Panc1 (cell line): ENCODE data around the gene RXFP2. TPM values are rescaled to one million over a fixed set of nuclear protein-coding genes. Genes with fewer than 3 reads are reported as not detected.

Experiments
- ATAC-seq: fragments of 200-7000 bp; cut with Tn5 transposase; 2 replicates; pipeline ENCODE4 v1.9.1; 2020; ENCODE audit warnings: mild to moderate bottlenecking, moderate library complexity
- BruUV-seq: library from RNA; stranded (reverse); fragments of 400-500 nt; replicated peaks from 2 replicates; lab custom pipeline; 2021; lab: Mats Ljungman, UMichigan
- CTCF ChIA-PET: fragments of 300-600 bp; sonication (Branson Sonifier 250); formaldehyde crosslinking; loops from one replicate; lab custom pipeline; 2022; ENCODE audit warnings: antibody characterized with exemption; lab: Charles Lee
- POLR2A ChIA-PET: fragments of 300-600 bp; sonication (Branson Sonifier 250); formaldehyde crosslinking; loops from one replicate; lab custom pipeline; 2022; ENCODE audit warnings: antibody characterized with exemption; lab: Charles Lee
- DNase-seq: peaks from one replicate; pipeline ENCODE4 v3.0.0-alpha.2; 2010; ENCODE audit warnings: low read depth, low spot score
- H3K27ac ChIP-seq: 2 replicates; pipeline ENCODE4 v1.5.1; 2011; ENCODE audit warnings: mild to moderate bottlenecking, low read length, inconsistent platforms
- H3K27me3 ChIP-seq: fragments of 200-500 bp; sonication (Bioruptor generic); 2 replicates; pipeline ENCODE4 v1.6.0; 2014; ENCODE audit warnings: low read length, inconsistent platforms; ENCODE audit not compliant: control insufficient read depth, insufficient read depth
- H3K36me3 ChIP-seq: fragments of 200-500 bp; sonication (Bioruptor generic); 2 replicates; pipeline ENCODE4 v1.5.1; 2014; ENCODE audit warnings: inconsistent platforms, mild to moderate bottlenecking, low read length, moderate library complexity; ENCODE audit not compliant: control insufficient read depth, insufficient read depth
- H3K4me1 ChIP-seq: 2 replicates; pipeline ENCODE4 v1.5.1; 2011; ENCODE audit warnings: inconsistent platforms, mild to moderate bottlenecking, low read length, moderate library complexity; ENCODE audit not compliant: control insufficient read depth, insufficient read depth
- H3K4me3 ChIP-seq, 2 experiments: 2 replicates each; pipeline ENCODE4 v1.5.1; 2011 to 2012; ENCODE audit warnings: low read depth in 2 of 2, low read length in 2 of 2, mild to moderate bottlenecking in 2 of 2, inconsistent platforms in 1 of 2, moderate library complexity in 1 of 2
- H3K9me3 ChIP-seq: fragments of 200-500 bp; sonication (Bioruptor generic); 2 replicates; pipeline ENCODE4 v1.5.1; 2014; ENCODE audit warnings: low read depth, mild to moderate bottlenecking, inconsistent platforms, low read length, moderate library complexity; ENCODE audit not compliant: control insufficient read depth, insufficient read depth
- CTCF ChIP-seq: fragments of 450-650 bp; IDR thresholded peaks from 2 replicates; pipeline ENCODE4 v1.5.1; 2017; ENCODE audit warnings: mild to moderate bottlenecking
- POLR2AphosphoS5 ChIP-seq: IDR thresholded peaks from 2 replicates; pipeline ENCODE4 v1.6.1; 2012; ENCODE audit warnings: mild to moderate bottlenecking, low read depth, low read length, moderate library complexity
- REST ChIP-seq, 2 experiments: IDR thresholded peaks; 2 replicates each; pipeline ENCODE4 v1.6.1; 2011 to 2012; ENCODE audit warnings: low read depth in 2 of 2, control low read depth in 1 of 2, low read length in 1 of 2, mild to moderate bottlenecking in 1 of 2, moderate library complexity in 1 of 2; ENCODE audit not compliant: insufficient read depth in 1 of 2
- SIN3A ChIP-seq: IDR thresholded peaks from 2 replicates; pipeline ENCODE4 v1.6.1; 2012; ENCODE audit warnings: low read depth, mild to moderate bottlenecking, low read length, moderate library complexity, borderline replicate concordance; ENCODE audit not compliant: insufficient read depth
- TCF7L2 ChIP-seq: IDR thresholded peaks from 2 replicates; pipeline ENCODE4 v1.6.1; 2011; ENCODE audit warnings: mild to moderate bottlenecking, low read depth, low read length, inconsistent platforms
- in situ Hi-C: cut with HindIII; loops from 2 replicates; pipeline ENCODE4 v1.10.0; 2016; ENCODE audit warnings: low sequenced_read_pairs, low pct_unique_long_range_greater_than_20kb
- intact Hi-C: fragments of 100-400 bp; cut with micrococcal nuclease; formaldehyde crosslinking; loops from one replicate; pipeline ENCODE4 v1.10.0; 2022; ENCODE audit not compliant: unreplicated experiment
- total RNA-seq: library from RNA; stranded (reverse); gene quantifications from one replicate; pipeline ENCODE4 v1.2.1, GENCODE V29; 2021; ENCODE audit not compliant: unreplicated experiment

RXFP2 gene
- total RNA-seq, 1 experiment from 2014 or later = not detected

- Histone ChIP-seq H3K27ac (no peak overlapping the region), H3K9me3 (no peaks in the 10 kb centered on the region), H3K4me1 (no peaks in the 10 kb centered on the region), H3K36me3 (no peaks in the 10 kb centered on the region), H3K4me3 (no peak overlapping the region), H3K27me3 (peaks cover 4% of the 10 kb centered on the region; the same call in 1 of the 2 replicates)
- no peak for ATAC-seq
- intact Hi-C loops = no loop called here
- ChIA-PET CTCF (no interaction called here), POLR2A (no interaction called here)
- in situ Hi-C loops = no loop called here
- no peak for TF ChIP-seq REST (IDR thresholded peaks at IDR 0.05; ENCODE audit: insufficient read depth in 1 of 2, low read depth in 2 of 2, low read length in 1 of 2)
- TF ChIP-seq SIN3A = no peak
- TF ChIP-seq POLR2AphosphoS5 = no peak
- TF ChIP-seq TCF7L2 = no peak
- TF ChIP-seq CTCF = no peak
- no TSS peak for BruUV-seq
- DNase-seq = no peak
Observed at GRCh38 chr13:31775148-31775547, 35.8 kb downstream of the RXFP2 start.

- no peaks in the 10 kb centered on the region for H3K4me1 ChIP-seq
- POLR2A ChIA-PET = no interaction called here
Observed at GRCh38 chr13:31775686-31776085, 36.4 kb downstream of the RXFP2 start.

More at GRCh38 chr13:31775686-31776085, 36.4 kb downstream of the RXFP2 start:
- no peak overlapping the region for H3K4me3 ChIP-seq
- in situ Hi-C loops (no loop called here), intact Hi-C loops (no loop called here)
- ATAC-seq (no peak), DNase-seq (no peak)
- no peak overlapping the region for H3K27ac ChIP-seq
- CTCF ChIA-PET = no interaction called here
- H3K9me3 ChIP-seq = no peaks in the 10 kb centered on the region
- H3K36me3 ChIP-seq = no peaks in the 10 kb centered on the region
- no TSS peak for BruUV-seq
- H3K27me3 ChIP-seq = peaks cover 4% of the 10 kb centered on the region; the same call in 1 of the 2 replicates
- TF ChIP-seq POLR2AphosphoS5 = no peak
- TF ChIP-seq CTCF = no peak
- TF ChIP-seq TCF7L2 = no peak
- TF ChIP-seq REST (IDR thresholded peaks at IDR 0.05; ENCODE audit: insufficient read depth in 1 of 2, low read depth in 2 of 2, low read length in 1 of 2) = no peak
- TF ChIP-seq SIN3A = no peak
